Esophagus squamous epithelium (tissue), 5 donors: Measurements from ENCODE around the gene AARSD1. TPM values are rescaled to one million over a fixed set of nuclear protein-coding genes. Genes with fewer than 3 reads are reported as not detected.

Source experiments
- DNase-seq: peaks from one replicate; lab custom pipeline; 2025; lab: John Stamatoyannopoulos, UW
- H3K27ac ChIP-seq, 4 donors: fragments of 200-600 bp; sonication (generic); one replicate each; pipeline ENCODE4 v1.5.1; 2016 to 2019; ENCODE audit warnings: mild to moderate bottlenecking in 1 of 4
- H3K27me3 ChIP-seq, 4 donors: fragments of 200-600 bp; sonication (generic); 1 replicate in 3 of 4; 2 replicates in 1 of 4; pipeline versions ENCODE4 v1.5.1 to v1.6.0; 2017 to 2021; ENCODE audit warnings: antibody characterized with exemption in 1 of 4
- H3K36me3 ChIP-seq, 3 donors: fragments of 200-600 bp; sonication (generic); one replicate each; pipeline ENCODE4 v1.5.1; 2016 to 2019
- H3K4me1 ChIP-seq, 3 donors: fragments of 200-600 bp; sonication (generic); one replicate each; pipeline ENCODE4 v1.5.1; 2017 to 2019
- H3K4me3 ChIP-seq, 4 donors: fragments of 200-600 bp; sonication (generic); 1 replicate in 3 of 4; 2 replicates in 1 of 4; pipeline ENCODE4 v1.5.1; 2016 to 2019; ENCODE audit warnings: mild to moderate bottlenecking in 2 of 4, moderate library complexity in 1 of 4
- H3K9me3 ChIP-seq, 3 donors: fragments of 200-600 bp; sonication (generic); one replicate each; pipeline ENCODE4 v1.5.1; 2016 to 2019
- CTCF ChIP-seq, 6 experiments: fragments of 450-650 bp in 4 of 6; fragments of 200-600 bp in 2 of 6; sonication (generic) in 2 of 6; IDR thresholded peaks; one replicate each; pipeline ENCODE4 v1.5.1; 2016 to 2019; ENCODE audit warnings: antibody characterized with exemption in 6 of 6, mild to moderate bottlenecking in 4 of 6, moderate library complexity in 4 of 6
- POLR2A ChIP-seq, 4 donors: fragments of 450-650 bp; IDR thresholded peaks; one replicate each; pipeline ENCODE4 v1.6.1; 2017; ENCODE audit warnings: antibody characterized with exemption in 4 of 4, mild to moderate bottlenecking in 4 of 4, moderate library complexity in 3 of 4
- WGBS, 2 donors: methylation state at CpG; one replicate each; pipeline ENCODE4 v1.1.5; 2018; 5-methylcytosine and 5-hydroxymethylcytosine counted together
- intact Hi-C: fragments of 100-400 bp; cut with DNase I; formaldehyde crosslinking; loops from one replicate; pipeline ENCODE4 v1.15.0; 2022
- total RNA-seq, 4 donors: library from RNA; depleted of rRNA; stranded (reverse); fragments of >200 nt; gene quantifications; one replicate each; pipeline ENCODE4 v1.1.0, GENCODE V29; 2016
- donor health status: DM: yes; HTN: yes; CAD: no.

The AARSD1 gene
- total RNA-seq, 4 donors from 2014 or later: 14.2 to 25.9 (median 22.6) TPM

GRCh38 chr17:42944211-42944610, 20.0 kb downstream of the AARSD1 start:
- WGBS, 2 donors: 50% methylated on average over 3 of the region's 3 CpGs
- intact Hi-C loops: no loop called here
- no peak for DNase-seq
- H3K4me1 ChIP-seq: no peaks in the 10 kb centered on the region
- H3K9me3 ChIP-seq: no peaks in the 10 kb centered on the region
- TF ChIP-seq POLR2A (IDR thresholded peaks at IDR 0.05) (no peak), CTCF (IDR thresholded peaks at IDR 0.05) (no peak)
- no peak overlapping the region for H3K27ac ChIP-seq
- H3K36me3 ChIP-seq: peaks cover 0 to 21% (median 0%) of the 10 kb centered on the region in 3 donors
- H3K4me3 ChIP-seq: no peak overlapping the region
- H3K27me3 ChIP-seq: no peaks in the 10 kb centered on the region

- Histone ChIP-seq H3K4me1 (no peaks in the 10 kb centered on the region), H3K36me3 (no peaks in the 10 kb centered on the region), H3K4me3 (no peak overlapping the region), H3K27ac (no peak overlapping the region), H3K9me3 (no peaks in the 10 kb centered on the region), H3K27me3 (peaks cover 0 to 7% (median 0%) of the 10 kb centered on the region in 4 donors)
- DNase-seq: no peak
- intact Hi-C loops: loop anchor here (10.0 kb wide), 1 partner anchor 93 kb away; the partner anchor contains the start of gene AOC2
- TF ChIP-seq CTCF (IDR thresholded peaks at IDR 0.05) (peak; percentile 29 to 64 (median 45)), POLR2A (IDR thresholded peaks at IDR 0.05) (no peak)
- WGBS, 2 donors: 39 to 41% methylated on average over 9 of the region's 9 CpGs
Observed at GRCh38 chr17:42937712-42938596, 26.3 kb downstream of the AARSD1 start.

- DNase-seq: no peak
- H3K27ac ChIP-seq: peak overlapping the region; percentile 68 to 90 (median 80)
- no peaks in the 10 kb centered on the region for H3K36me3 ChIP-seq
- H3K9me3 ChIP-seq: no peaks in the 10 kb centered on the region
- intact Hi-C loops: no loop called here
- H3K4me3 ChIP-seq: peak overlapping the region in 1 of 4 donors; percentile 5
- peaks cover 0 to 7% (median 0%) of the 10 kb centered on the region in 4 donors for H3K27me3 ChIP-seq
- no peak for TF ChIP-seq CTCF (IDR thresholded peaks at IDR 0.05)
- no peak for TF ChIP-seq POLR2A (IDR thresholded peaks at IDR 0.05)
- H3K4me1 ChIP-seq: peaks cover 8 to 17% (median 9%) of the 10 kb centered on the region in 3 donors
- WGBS, 2 donors: no CpG with 5 or more reads among the region's 1 CpG
Observed at GRCh38 chr17:42929497-42929844, 34.8 kb downstream of the AARSD1 start.

GRCh38 chr17:42928714-42929496, 35.3 kb downstream of the AARSD1 start:
- Histone ChIP-seq H3K36me3 (no peaks in the 10 kb centered on the region), H3K4me3 (peak overlapping the region in 2 of 4 donors; percentile 5 to 21), H3K4me1 (peaks cover 8 to 17% (median 9%) of the 10 kb centered on the region in 3 donors), H3K27me3 (peaks cover 0 to 7% (median 0%) of the 10 kb centered on the region in 4 donors), H3K27ac (peak overlapping the region; percentile 68 to 90 (median 80)), H3K9me3 (no peaks in the 10 kb centered on the region)
- no peak for DNase-seq
- TF ChIP-seq CTCF (IDR thresholded peaks at IDR 0.05): peak in 5 of 6 experiments; percentile 57 to 78 (median 66)
- TF ChIP-seq POLR2A (IDR thresholded peaks at IDR 0.05): no peak
- 24 to 31% methylated on average over 9 of the region's 9 CpGs for WGBS, 2 donors
- intact Hi-C loops: no loop called here
